GM12892 (cell line): ENCODE results near the gene PSIP1.

ENCODE experiments used
- POLR2A ChIP-seq: IDR thresholded peaks from 2 replicates; pipeline ENCODE4 v1.6.1; 2011; ENCODE audit warnings: low read depth, low read length, control low read depth
- POLR2AphosphoS5 ChIP-seq: IDR thresholded peaks from 2 replicates; pipeline ENCODE4 v1.6.1; 2011; ENCODE audit warnings: low read depth, low read length, control low read depth
- TAF1 ChIP-seq: IDR thresholded peaks from 2 replicates; pipeline ENCODE4 v1.6.1; 2011; ENCODE audit warnings: low read depth, mild to moderate bottlenecking, control low read depth, low read length, borderline replicate concordance

- TF ChIP-seq POLR2A: no peak
- TF ChIP-seq TAF1: no peak
- no peak for TF ChIP-seq POLR2AphosphoS5
These were observed 32.5 kb upstream of the PSIP1 start for GRCh38 chr9:15543047-15543813.
